HG03045 (cell line): ENCODE measurements around the gene ARMC5.

Experiments
- ATAC-seq: cut with Tn5 transposase; IDR thresholded peaks from one replicate; pipeline ENCODE4 v1.9.1; 2021; ENCODE audit warnings: mild to moderate bottlenecking, moderate library complexity; ENCODE audit not compliant: unreplicated experiment

The ARMC5 gene

GRCh38 chr16:31460582-31461002, 1.3 kb downstream of the ARMC5 start:
- no peak for ATAC-seq

DNA sequence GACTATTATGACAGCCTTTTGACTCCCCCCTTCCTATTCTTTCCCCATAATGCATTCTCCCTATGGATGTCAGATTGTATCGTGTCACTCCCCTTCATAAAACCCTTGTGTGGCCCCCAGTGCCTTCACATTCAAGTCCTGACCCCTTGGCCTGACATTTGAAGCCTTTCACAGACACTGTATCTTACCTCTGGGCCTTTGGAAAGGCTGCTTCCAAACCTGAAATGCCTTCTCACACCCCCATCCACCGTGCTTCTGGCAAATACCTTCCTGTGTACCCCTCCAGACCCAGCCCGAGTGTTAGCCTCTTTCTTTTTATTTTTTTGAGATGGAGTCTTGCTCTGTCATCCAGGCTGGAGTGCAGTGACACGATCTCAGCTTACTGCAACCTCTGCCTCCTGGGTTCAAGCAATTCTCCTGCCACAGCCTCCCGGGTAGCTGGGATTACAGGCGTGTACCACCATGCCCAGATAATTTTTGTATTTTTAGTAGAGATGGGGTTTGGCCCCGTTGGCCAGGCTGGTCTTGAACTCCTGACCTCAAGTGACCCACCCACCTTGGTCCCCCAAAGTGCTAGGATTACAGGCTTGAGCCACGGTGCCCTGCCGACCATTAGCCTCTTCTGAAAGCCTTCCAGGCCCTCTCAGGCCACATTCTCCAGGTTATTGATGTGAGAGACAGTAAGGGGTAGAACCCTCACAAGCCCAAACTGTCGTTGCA, 2.1 kb downstream of the ARMC5 start:
- ATAC-seq = no peak

DNA sequence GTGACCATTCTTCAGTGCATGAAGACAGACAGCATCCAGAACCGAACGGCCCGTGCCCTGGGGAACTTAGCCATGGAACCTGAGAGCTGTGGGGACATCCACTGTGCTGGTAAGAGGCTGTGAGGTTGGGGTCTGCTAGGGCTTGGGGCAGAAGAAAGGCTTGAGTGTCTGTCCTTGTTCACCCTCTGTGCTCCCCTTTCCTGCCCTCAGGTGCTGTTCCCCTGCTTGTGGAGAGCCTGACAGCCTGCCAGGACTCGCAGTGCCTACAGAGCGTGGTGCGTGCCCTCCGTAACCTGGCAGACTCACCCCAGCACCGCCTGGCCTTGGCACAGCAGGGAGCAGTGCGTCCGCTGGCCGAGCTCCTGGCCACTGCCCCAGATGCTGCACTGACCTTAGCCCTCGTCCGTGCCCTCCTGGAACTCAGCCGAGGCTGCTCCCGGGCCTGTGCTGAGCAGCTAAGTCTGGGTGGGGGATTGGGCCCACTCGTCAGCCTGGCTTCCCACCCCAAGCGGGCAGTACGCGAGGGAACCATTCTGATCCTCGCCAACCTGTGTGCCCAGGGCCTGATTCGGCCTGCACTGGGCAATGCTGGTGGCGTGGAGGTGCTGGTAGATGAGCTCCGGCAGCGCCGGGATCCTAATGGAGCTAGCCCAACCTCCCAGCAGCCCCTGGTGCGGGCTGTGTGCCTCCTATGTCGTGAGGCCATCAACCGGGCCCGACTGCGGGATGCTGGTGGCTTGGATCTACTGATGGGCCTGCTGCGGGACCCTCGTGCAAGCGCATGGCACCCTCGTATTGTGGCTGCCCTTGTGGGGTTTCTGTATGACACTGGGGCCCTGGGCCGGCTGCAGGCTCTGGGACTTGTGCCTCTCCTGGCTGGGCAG, 2.9 kb downstream of the ARMC5 start:
- ATAC-seq = no peak

GRCh38 chr16:31464348-31464769, 5.1 kb downstream of the ARMC5 start:
- no peak for ATAC-seq

DNA sequence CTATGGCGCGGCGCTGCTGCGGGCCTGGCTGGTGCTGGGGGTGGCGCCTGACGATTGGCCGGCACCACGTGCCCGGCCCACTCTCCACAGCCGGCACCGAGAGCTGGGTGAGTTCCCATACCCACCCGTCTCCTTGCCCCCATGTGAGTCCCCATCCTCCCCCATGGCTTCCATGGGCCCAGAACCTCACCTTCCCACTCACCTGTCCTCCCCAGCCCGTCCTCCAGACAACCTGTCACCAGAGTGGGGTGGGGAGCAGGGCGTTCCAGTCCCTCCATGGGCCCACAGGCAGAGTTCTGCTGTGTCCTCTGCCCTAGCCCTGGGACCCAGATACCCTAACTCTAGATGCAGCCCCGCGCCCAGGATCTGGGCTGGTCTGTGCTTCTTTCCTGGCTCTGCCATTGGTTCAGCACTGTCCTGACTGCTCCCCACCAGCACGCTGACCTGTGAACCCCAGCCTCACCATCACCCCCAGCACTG, 5.5 kb downstream of the ARMC5 start:
- no peak for ATAC-seq

DNA sequence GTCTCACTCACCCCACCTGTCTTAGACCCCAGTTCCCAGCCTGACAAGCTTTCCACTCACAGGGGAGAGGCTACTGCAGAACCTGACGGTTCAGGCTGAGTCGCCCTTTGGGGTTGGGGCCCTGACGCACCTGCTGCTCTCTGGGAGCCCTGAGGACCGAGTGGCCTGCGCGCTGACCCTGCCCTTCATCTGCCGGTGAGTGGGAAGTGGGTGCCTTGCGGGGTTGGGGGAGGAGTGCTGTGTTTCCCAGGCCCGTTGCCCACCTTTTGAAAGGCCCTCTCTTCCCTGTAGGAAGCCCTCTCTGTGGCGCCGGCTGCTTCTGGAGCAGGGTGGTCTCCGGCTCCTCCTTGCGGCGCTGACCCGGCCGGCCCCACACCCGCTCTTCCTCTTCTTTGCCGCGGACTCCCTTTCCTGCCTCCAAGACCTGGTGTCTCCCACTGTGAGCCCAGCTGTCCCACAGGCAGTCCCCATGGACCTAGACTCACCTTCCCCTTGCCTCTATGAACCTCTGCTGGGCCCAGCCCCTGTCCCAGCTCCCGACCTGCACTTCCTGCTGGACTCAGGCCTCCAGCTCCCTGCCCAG, 6.6 kb downstream of the ARMC5 start:
- ATAC-seq = no peak

- ATAC-seq = no peak
These were observed 7.1 kb downstream of the ARMC5 start for GRCh38 chr16:31466381-31466841.

GRCh38 chr16:31467151-31467773, 8.0 kb downstream of the ARMC5 start:
- ATAC-seq = no peak

- no peak for ATAC-seq
These were observed 8.6 kb downstream of the ARMC5 start for GRCh38 chr16:31467858-31468257.

GRCh38 chr16:31470615-31471014, 11.3 kb downstream of the ARMC5 start:
- no peak for ATAC-seq

DNA sequence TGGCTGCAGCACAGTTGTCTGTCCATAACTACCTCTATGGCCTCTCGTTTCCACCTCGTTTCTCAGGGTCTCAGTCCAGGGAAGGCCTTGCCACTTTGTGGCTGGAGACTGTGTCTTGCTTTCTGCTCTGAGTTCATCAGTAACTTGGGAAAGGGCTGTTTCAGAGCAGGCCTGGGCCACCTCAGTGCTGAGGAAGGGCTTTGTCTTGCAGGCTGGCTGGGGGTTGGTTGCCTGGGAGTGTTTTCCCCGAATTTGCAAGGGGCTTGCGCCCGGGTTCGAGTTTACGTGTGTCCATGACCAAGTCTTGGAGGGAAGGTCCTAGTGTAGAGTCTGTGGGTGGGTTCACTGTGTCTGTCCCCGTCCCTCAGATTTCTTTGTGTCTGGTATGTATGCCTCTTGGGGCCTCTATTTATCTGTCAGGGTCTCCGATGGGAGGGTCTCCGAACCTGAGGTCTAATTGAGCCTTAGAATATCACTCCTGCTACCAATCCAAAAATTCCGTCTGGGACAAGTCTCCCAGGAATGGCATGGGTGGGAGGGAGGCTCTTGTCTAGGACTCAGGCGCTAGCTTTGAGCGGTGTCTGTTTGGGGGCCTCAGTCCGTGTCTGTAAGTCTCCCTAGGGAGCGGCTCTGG, 12.1 kb downstream of the ARMC5 start:
- ATAC-seq = no peak

DNA sequence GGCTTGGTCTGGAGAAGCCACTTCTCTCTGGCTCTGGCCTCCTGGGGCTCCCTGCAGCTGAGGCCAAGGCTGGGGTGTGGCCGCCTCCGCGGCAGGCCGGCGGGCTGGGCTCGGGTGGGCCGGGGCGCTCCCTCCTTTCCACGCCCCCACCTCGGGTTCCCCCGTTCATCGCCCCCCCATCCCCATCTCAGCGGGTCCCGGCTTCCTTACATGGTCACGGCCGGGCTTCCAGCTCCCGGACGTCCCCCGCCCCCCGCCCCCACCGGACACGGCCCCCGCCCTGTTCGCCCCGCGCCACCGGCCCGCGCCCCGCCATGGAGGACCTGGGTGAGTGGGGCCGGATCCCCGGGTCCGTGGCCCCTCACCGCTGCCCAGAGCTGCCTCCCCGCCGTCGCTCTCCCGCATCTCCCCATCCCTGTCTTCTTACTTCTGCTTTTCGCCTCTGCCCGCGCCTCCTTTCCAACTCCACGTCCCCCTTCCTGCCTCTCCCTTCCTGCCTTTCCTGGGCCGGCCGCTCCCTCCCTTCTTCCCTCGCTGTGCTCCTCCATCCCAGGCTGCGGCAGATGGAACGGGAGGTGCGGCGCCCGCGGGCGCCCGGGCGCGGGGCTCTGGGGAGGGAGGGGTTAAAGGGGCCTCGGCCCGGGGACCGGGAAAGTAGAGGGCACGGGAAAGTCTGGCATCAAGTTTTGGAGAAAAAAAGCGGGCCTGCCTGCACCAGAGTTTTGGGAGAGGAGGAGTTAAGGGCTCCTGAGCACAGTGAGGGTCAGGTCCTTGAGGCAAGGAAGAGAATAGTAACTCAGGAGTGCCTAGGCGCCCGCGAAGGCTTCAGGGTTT, 12.8 kb downstream of the ARMC5 start, which contains the start of gene TGFB1I1:
Gene TGFB1I1, plus strand, starts transcription at position 278 of the 834 bp plus-strand sequence. Its CDS starts 37 bp downstream, at position 315.
- ATAC-seq = no peak

DNA sequence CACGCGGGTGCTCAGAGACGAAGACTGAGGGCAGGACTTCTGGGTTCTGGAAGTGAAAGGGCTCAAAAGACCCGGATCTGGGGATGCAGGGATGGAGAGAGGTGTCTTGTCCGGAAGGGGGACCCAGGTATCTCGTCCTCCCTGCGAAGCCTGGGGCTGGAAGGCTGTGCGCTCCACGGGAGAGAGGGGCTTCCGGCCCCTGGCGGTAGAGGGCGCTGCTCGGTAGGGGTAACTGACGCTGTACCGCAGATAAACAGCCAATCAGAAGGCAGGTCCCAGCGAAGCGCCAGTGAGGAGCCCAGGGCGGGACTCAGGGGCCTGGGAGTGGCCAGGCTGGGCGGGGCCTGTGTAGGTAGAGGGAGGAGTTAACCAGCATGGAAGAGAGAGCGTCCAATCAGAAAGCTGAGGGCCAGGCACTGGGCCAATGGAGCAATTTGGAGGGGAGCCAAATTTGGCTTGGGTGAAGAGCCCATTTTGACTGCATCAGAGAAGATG, 13.5 kb downstream of the ARMC5 start:
- no peak for ATAC-seq

DNA sequence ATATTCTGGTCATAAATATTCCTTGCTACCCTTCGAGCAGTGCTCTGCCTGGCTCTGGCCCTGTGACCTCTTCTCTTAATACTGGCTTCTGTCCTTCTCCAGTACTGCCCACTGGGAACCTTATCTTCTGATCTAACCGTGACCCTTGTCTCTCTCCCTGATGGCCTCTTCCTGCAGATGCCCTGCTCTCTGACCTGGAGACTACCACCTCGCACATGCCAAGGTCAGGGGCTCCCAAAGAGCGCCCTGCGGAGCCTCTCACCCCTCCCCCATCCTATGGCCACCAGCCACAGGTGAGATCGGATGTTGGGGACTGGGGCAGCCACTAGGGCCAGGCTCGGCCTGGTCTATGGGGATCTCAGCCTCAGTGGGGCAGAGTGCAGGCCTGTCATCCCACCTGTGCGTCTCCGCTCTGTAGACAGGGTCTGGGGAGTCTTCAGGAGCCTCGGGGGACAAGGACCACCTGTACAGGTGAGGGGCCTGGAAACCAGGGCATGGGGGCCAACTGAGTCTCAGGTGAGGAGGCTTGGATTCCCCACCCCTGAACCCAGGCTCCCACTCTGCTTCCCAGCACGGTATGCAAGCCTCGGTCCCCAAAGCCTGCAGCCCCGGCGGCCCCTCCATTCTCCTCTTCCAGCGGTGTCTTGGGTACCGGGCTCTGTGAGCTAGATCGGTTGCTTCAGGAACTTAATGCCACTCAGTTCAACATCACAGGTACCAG, 14.1 kb downstream of the ARMC5 start:
- no peak for ATAC-seq

DNA sequence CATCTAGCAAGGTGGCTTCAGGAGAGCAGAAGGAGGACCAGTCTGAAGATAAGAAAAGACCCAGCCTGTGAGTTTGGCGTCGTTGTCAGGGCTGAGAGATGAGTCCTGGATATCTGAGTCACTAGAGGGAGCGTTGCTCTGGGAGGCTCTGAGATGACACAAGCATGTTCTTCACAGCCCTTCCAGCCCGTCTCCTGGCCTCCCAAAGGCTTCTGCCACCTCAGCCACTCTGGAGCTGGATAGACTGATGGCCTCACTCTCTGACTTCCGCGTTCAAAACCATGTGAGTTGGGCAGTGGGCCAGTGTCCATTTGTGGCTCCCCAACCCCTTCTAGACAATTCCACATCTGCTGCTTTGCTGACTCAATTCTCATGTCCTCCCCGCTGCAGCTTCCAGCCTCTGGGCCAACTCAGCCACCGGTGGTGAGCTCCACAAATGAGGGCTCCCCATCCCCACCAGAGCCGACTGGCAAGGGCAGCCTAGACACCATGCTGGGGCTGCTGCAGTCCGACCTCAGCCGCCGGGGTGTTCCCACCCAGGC, 14.9 kb downstream of the ARMC5 start:
- no peak for ATAC-seq

GRCh38 chr16:31474773-31475738, 15.8 kb downstream of the ARMC5 start:
- ATAC-seq = no peak

DNA sequence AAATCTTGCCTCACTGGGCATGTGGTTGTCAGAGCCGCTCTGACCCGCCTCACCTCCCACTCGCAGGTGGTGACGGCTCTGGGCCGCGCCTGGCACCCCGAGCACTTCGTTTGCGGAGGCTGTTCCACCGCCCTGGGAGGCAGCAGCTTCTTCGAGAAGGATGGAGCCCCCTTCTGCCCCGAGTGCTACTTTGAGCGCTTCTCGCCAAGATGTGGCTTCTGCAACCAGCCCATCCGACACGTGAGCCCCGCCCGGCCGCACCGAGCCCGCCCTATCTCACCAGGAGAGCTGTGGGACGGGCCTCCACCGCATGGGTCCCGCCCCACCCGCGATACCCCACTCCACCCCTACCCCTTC, 16.6 kb downstream of the ARMC5 start:
- no peak for ATAC-seq
